GM18520 (cell line): ENCODE results near the gene CARD9.
"Not testable (repeated sequence)": the region's sequence is repeated elsewhere in the genome, so short reads cannot be mapped to it uniquely, and the experiment has no call there.

ENCODE experiments used
- ATAC-seq: cut with Tn5 transposase; IDR thresholded peaks from one replicate; pipeline ENCODE4 v1.9.1; 2021; ENCODE audit not compliant: unreplicated experiment

Gene CARD9

GRCh38 chr9:136373300-136374182 lies at the start of gene CARD9:
Gene CARD9, minus strand, starts transcription at chr9:136373669. Its CDS starts 1,591 bp downstream, at chr9:136372078.
- no peak for ATAC-seq

- ATAC-seq: no peak
Observed at GRCh38 chr9:136422876-136423275, 49.4 kb upstream of the CARD9 start.

- no peak for ATAC-seq
Observed at GRCh38 chr9:136421791-136422190, 48.3 kb upstream of the CARD9 start.

- no peak for ATAC-seq
Observed at GRCh38 chr9:136419092-136419420, 45.6 kb upstream of the CARD9 start.

GRCh38 chr9:136418182-136419091 lies 45.0 kb upstream of the CARD9 start:
- no peak for ATAC-seq

GRCh38 chr9:136416914-136417313 lies 43.4 kb upstream of the CARD9 start:
- no peak for ATAC-seq

- no peak for ATAC-seq
Observed at GRCh38 chr9:136416427-136416826, 43.0 kb upstream of the CARD9 start.

GRCh38 chr9:136412962-136413361 lies 39.5 kb upstream of the CARD9 start:
- ATAC-seq: no peak

GRCh38 chr9:136411378-136411777 lies 37.9 kb upstream of the CARD9 start:
- no peak for ATAC-seq

GRCh38 chr9:136410500-136411287 lies 37.2 kb upstream of the CARD9 start, which contains the start of the genes ENTR1 and PMPCA:
Gene ENTR1, minus strand, starts transcription at chr9:136410614. Its CDS starts 217 bp downstream, at chr9:136410397.
Gene PMPCA, plus strand, starts transcription at chr9:136410658. Its CDS starts 11 bp downstream, at chr9:136410669.
- ATAC-seq: peak; percentile 78

- ATAC-seq: peak; percentile 10
Observed at GRCh38 chr9:136409557-136410455, 36.3 kb upstream of the CARD9 start.

- ATAC-seq: no peak
Observed at GRCh38 chr9:136407911-136408310, 34.4 kb upstream of the CARD9 start.

GRCh38 chr9:136407061-136407460 lies 33.6 kb upstream of the CARD9 start:
- not testable (repeated sequence) for ATAC-seq

- ATAC-seq: not testable (repeated sequence)
Observed at GRCh38 chr9:136405904-136406303, 32.4 kb upstream of the CARD9 start.

- ATAC-seq: no peak
Observed at GRCh38 chr9:136405481-136405880, 32.0 kb upstream of the CARD9 start.

- ATAC-seq: no peak
Observed at GRCh38 chr9:136404801-136405136, 31.3 kb upstream of the CARD9 start.

- no peak for ATAC-seq
Observed at GRCh38 chr9:136403915-136404800, 30.7 kb upstream of the CARD9 start.

GRCh38 chr9:136403538-136403914 lies 30.1 kb upstream of the CARD9 start:
- ATAC-seq: peak; percentile 28

GRCh38 chr9:136402067-136402466 lies 28.6 kb upstream of the CARD9 start:
- ATAC-seq: no peak
